IMR-90 (cell line): ENCODE measurements around the gene SPATA16. TPM values are rescaled to one million over a fixed set of nuclear protein-coding genes. Genes with fewer than 3 reads are reported as not detected.

Experiments used
- ATAC-seq: fragments of 200-7000 bp; cut with Tn5 transposase; 2 replicates; pipeline ENCODE4 v1.9.1; 2020; ENCODE audit warnings: low read depth, mild to moderate bottlenecking, moderate library complexity
- BruUV-seq: library from RNA; stranded (reverse); fragments of 400-500 nt; replicated peaks from 2 replicates; lab custom pipeline; 2021; lab: Mats Ljungman, UMichigan
- CTCF ChIA-PET: fragments of 300-600 bp; formaldehyde crosslinking; extraction: SDS; loops from one replicate; lab custom pipeline; 2021; ENCODE audit warnings: antibody characterized with exemption; lab: Yijun Ruan, JAX
- POLR2A ChIA-PET: fragments of 300-600 bp; sonication (Branson Sonifier 250); formaldehyde crosslinking; loops from one replicate; lab custom pipeline; 2022; ENCODE audit warnings: antibody characterized with exemption; ENCODE audit not compliant: unreplicated experiment; lab: Charles Lee
- DNase-seq: peaks from one replicate; pipeline ENCODE4 v3.0.0; 2013
- H2AFZ ChIP-seq: replicated peaks from 2 replicates; pipeline ENCODE3; 2013; ENCODE audit warnings: low read length, mild to moderate bottlenecking; ENCODE audit not compliant: poor library complexity
- H2AK5ac ChIP-seq: 2 replicates; pipeline ENCODE4 v1.6.1; 2013; ENCODE audit warnings: low read depth, low read length, inconsistent platforms
- H2AK9ac ChIP-seq: replicated peaks from 2 replicates; pipeline ENCODE3; 2013; ENCODE audit warnings: mild to moderate bottlenecking, low read depth, low read length, moderate library complexity; ENCODE audit not compliant: poor library complexity
- H2BK120ac ChIP-seq: 2 replicates; pipeline ENCODE4 v1.6.1; 2013; ENCODE audit warnings: low read depth, low read length, inconsistent platforms
- H2BK15ac ChIP-seq: 3 replicates; pipeline ENCODE4 v1.6.1; 2013; ENCODE audit warnings: low read depth, low read length, inconsistent platforms
- H2BK20ac ChIP-seq: 2 replicates; pipeline ENCODE4 v1.6.1; 2013; ENCODE audit warnings: low read depth, mild to moderate bottlenecking, inconsistent platforms, low read length, moderate library complexity
- H2BK5ac ChIP-seq: 2 replicates; pipeline ENCODE4 v1.6.1; 2013; ENCODE audit warnings: mild to moderate bottlenecking, low read depth, low read length, inconsistent platforms; ENCODE audit not compliant: poor library complexity, severe bottlenecking
- H3K14ac ChIP-seq: replicated peaks from 2 replicates; pipeline ENCODE4 v1.6.1; 2013; ENCODE audit warnings: low read depth, low read length, inconsistent platforms
- H3K18ac ChIP-seq: 2 replicates; pipeline ENCODE4 v1.6.1; 2013; ENCODE audit warnings: low read depth, low read length, control low read depth
- H3K23ac ChIP-seq: 2 replicates; pipeline ENCODE4 v1.6.1; 2013; ENCODE audit warnings: low read depth, low read length, inconsistent platforms
- H3K27ac ChIP-seq: 2 replicates; pipeline ENCODE4 v1.5.1; 2013; ENCODE audit warnings: mild to moderate bottlenecking, control low read depth, low read length; ENCODE audit not compliant: insufficient read depth
- H3K27me3 ChIP-seq: 2 replicates; pipeline ENCODE4 v1.6.1; 2013; ENCODE audit warnings: low read length; ENCODE audit not compliant: control insufficient read depth, insufficient read depth
- H3K36me3 ChIP-seq: 2 replicates; pipeline ENCODE4 v1.6.1; 2013; ENCODE audit warnings: low read length, mixed read lengths; ENCODE audit not compliant: control insufficient read depth, insufficient read depth
- H3K4ac ChIP-seq: 2 replicates; pipeline ENCODE4 v1.6.1; 2013; ENCODE audit warnings: low read depth, low read length, inconsistent platforms
- H3K4me1 ChIP-seq: 2 replicates; pipeline ENCODE4 v1.6.1; 2013; ENCODE audit warnings: low read length, mixed read lengths; ENCODE audit not compliant: control insufficient read depth, insufficient read depth
- H3K4me2 ChIP-seq: 2 replicates; pipeline ENCODE4 v1.6.1; 2013; ENCODE audit warnings: low read depth, mild to moderate bottlenecking, control low read depth, low read length, moderate library complexity
- H3K4me3 ChIP-seq: 2 replicates; pipeline ENCODE4 v1.5.1; 2013; ENCODE audit warnings: low read depth, mild to moderate bottlenecking, control low read depth, low read length, moderate library complexity; ENCODE audit not compliant: insufficient read depth
- H3K56ac ChIP-seq: 2 replicates; pipeline ENCODE4 v1.6.1; 2013; ENCODE audit warnings: low read length, inconsistent platforms; ENCODE audit not compliant: insufficient read depth; ENCODE audit errors: extremely low read depth
- H3K79me1 ChIP-seq, 2 experiments: 2 replicates each; pipeline ENCODE4 v1.6.1; 2013; ENCODE audit warnings: low read length in 2 of 2, inconsistent platforms in 1 of 2, low read depth in 1 of 2
- H3K9ac ChIP-seq: 2 replicates; pipeline ENCODE4 v1.6.1; 2013; ENCODE audit warnings: low read depth, low read length, control low read depth
- H3K9me1 ChIP-seq: 2 replicates; pipeline ENCODE4 v1.6.1; 2013; ENCODE audit warnings: low read length, inconsistent platforms; ENCODE audit not compliant: insufficient read depth
- H3K9me3 ChIP-seq: 2 replicates; pipeline ENCODE4 v1.6.1; 2013; ENCODE audit warnings: low read length; ENCODE audit not compliant: control insufficient read depth, insufficient read depth
- H4K20me1 ChIP-seq: 2 replicates; pipeline ENCODE4 v1.6.1; 2013; ENCODE audit warnings: low read length, inconsistent platforms; ENCODE audit not compliant: insufficient read depth
- H4K5ac ChIP-seq: 2 replicates; pipeline ENCODE4 v1.6.1; 2013; ENCODE audit warnings: mild to moderate bottlenecking, low read depth, low read length, control low read depth
- H4K8ac ChIP-seq, 2 experiments: 2 replicates each; pipeline ENCODE4 v1.6.1; 2013; ENCODE audit warnings: low read depth in 2 of 2, low read length in 2 of 2, control low read depth in 1 of 2, inconsistent platforms in 1 of 2
- H4K91ac ChIP-seq: 2 replicates; pipeline ENCODE4 v1.6.1; 2013; ENCODE audit warnings: low read depth, low read length, inconsistent platforms; ENCODE audit not compliant: insufficient read depth
- BHLHE40 ChIP-seq: fragments of 150-350 bp; IDR thresholded peaks from 2 replicates; pipeline ENCODE4 v1.6.1; 2016; ENCODE audit warnings: mild to moderate bottlenecking, low read depth, low read length
- CHD1 ChIP-seq: IDR thresholded peaks from 2 replicates; pipeline ENCODE4 v1.6.1; 2012; ENCODE audit warnings: low read depth, low read length, improper control_type of control experiment
- FOS ChIP-seq: fragments of 150-350 bp; IDR thresholded peaks from 2 replicates; pipeline ENCODE4 v1.6.1; 2016; ENCODE audit warnings: low read depth, low read length
- dilution Hi-C: fragments of 300-500 bp; cut with HindIII; formaldehyde crosslinking; loops from one replicate; pipeline ENCODE4 v1.14.3; 2018; ENCODE audit warnings: low sequenced_read_pairs; ENCODE audit not compliant: unreplicated experiment
- in situ Hi-C: fragments of 300-500 bp; cut with MboI; formaldehyde crosslinking; loops from 3 replicates; pipeline ENCODE4 v1.14.3; 2019; ENCODE audit warnings: low sequenced_read_pairs, inconsistent platforms, mixed read lengths
- intact Hi-C: fragments of 100-400 bp; cut with micrococcal nuclease; formaldehyde crosslinking; loops from 2 replicates; pipeline ENCODE4 v1.10.0; 2022
- polyA plus RNA-seq, 3 experiments: library from polyadenylated mRNA; depleted of rRNA; stranded (reverse); fragments of >200 nt; gene quantifications; 2 replicates each; pipeline ENCODE4 v1.2.3, GENCODE V29; 2012; ENCODE audit warnings: low replicate concordance in 1 of 3
- total RNA-seq: library from RNA; depleted of rRNA; stranded (reverse); fragments of >200 nt; gene quantifications from 2 replicates; pipeline ENCODE4 v1.2.3, GENCODE V29; 2012

Gene SPATA16
- total and polyA plus RNA-seq, 2 of the 4 experiments (the other 2 are of a cell fraction), result not detected

DNA sequence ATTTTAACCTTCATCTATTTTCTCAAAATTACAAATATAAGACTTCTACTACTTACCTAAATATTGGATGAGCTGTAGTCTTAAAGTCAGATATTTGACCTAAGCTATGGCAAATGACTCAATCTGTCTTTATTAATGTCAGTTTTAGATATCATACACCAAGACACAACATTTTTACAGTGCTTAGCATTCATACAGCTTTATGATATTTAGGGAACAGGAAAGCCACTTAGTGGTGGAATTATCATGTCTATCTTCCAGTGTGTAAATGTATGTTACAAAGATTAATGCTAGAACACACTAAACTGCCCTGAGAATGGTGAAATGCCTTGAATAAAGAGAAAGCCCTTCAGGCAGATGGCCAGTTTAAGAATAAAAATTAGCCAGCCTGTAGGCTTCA is 135.0 kb downstream of the SPATA16 start:
- Histone ChIP-seq H3K4ac (no peak overlapping the region), H2BK5ac (no peak overlapping the region), H2AK9ac (no peak overlapping the region), H4K20me1 (no peaks in the 10 kb centered on the region), H3K23ac (no peak overlapping the region), H3K27me3 (no peaks in the 10 kb centered on the region), H3K9me3 (no peaks in the 10 kb centered on the region), H3K56ac (no peak overlapping the region), H3K9ac (no peak overlapping the region), H4K91ac (no peak overlapping the region), H2BK120ac (no peak overlapping the region), H4K8ac (no peak overlapping the region), H2BK15ac (no peak overlapping the region), H3K79me1 (no peaks in the 10 kb centered on the region), H3K4me1 (no peaks in the 10 kb centered on the region), H2AK5ac (no peak overlapping the region), H4K5ac (no peak overlapping the region), H3K36me3 (no peaks in the 10 kb centered on the region), H3K9me1 (no peaks in the 10 kb centered on the region), H3K14ac (no peak overlapping the region), H3K4me3 (no peak overlapping the region), H2AFZ (no peak overlapping the region), H2BK20ac (no peak overlapping the region), H3K27ac (no peak overlapping the region), H3K4me2 (no peak overlapping the region), H3K18ac (no peak overlapping the region)
- DNase-seq (no peak), ATAC-seq (no peak)
- intact Hi-C loops, result no loop called here
- no TSS peak for BruUV-seq
- POLR2A ChIA-PET, result no interaction called here
- TF ChIP-seq BHLHE40 (no peak), FOS (no peak), CHD1 (no peak)
- in situ Hi-C loops, result no loop called here
- dilution Hi-C loops, result no loop called here
- CTCF ChIA-PET, result no interaction called here
